WERI-Rb-1 (cell line): ENCODE results near the gene RRM1.
"Not testable (repeated sequence)": the region's sequence is repeated elsewhere in the genome, so short reads cannot be mapped to it uniquely, and the experiment has no call there.

Experiments
- DNase-seq: peaks from one replicate; pipeline ENCODE4 v3.0.0-alpha.2; 2020
- H3K27ac ChIP-seq: fragments of 250-450 bp; sonication (Bioruptor Pico); 2 replicates; pipeline ENCODE4 v1.5.1; 2020; ENCODE audit warnings: mild to moderate bottlenecking, moderate library complexity
- H3K27me3 ChIP-seq: fragments of 250-450 bp; sonication (Bioruptor Pico); 2 replicates; pipeline ENCODE4 v1.5.1; 2021; ENCODE audit warnings: mild to moderate bottlenecking, low read depth, moderate library complexity; ENCODE audit not compliant: insufficient read depth, severe bottlenecking
- H3K36me3 ChIP-seq: fragments of 250-450 bp; sonication (Bioruptor Pico); 2 replicates; pipeline ENCODE4 v1.5.1; 2020; ENCODE audit warnings: mild to moderate bottlenecking, moderate library complexity
- H3K4me3 ChIP-seq: 2 replicates; pipeline ENCODE4 v1.5.1; 2011; ENCODE audit warnings: low read depth, mild to moderate bottlenecking, control low read depth, low read length
- H3K9me3 ChIP-seq: fragments of 250-450 bp; sonication (Bioruptor Pico); 2 replicates; pipeline ENCODE4 v1.5.1; 2021; ENCODE audit warnings: mild to moderate bottlenecking, moderate library complexity; ENCODE audit not compliant: severe bottlenecking
- TF ChIP-seq, protein P1 (sequence below): IDR thresholded peaks from 2 replicates; pipeline ENCODE4 v1.5.1; 2011; ENCODE audit warnings: low read depth, mild to moderate bottlenecking, control low read depth, inconsistent platforms, low read length

Gene RRM1

GRCh38 chr11:4164884-4165590, 70.4 kb downstream of the RRM1 start:
- no peak overlapping the region for H3K27ac ChIP-seq
- no peaks in the 10 kb centered on the region for H3K9me3 ChIP-seq
- no peaks in the 10 kb centered on the region for H3K36me3 ChIP-seq
- no peak for DNase-seq
- H3K27me3 ChIP-seq = peaks cover 2% of the 10 kb centered on the region
- no peak overlapping the region for H3K4me3 ChIP-seq
- TF ChIP-seq, protein P1, sequence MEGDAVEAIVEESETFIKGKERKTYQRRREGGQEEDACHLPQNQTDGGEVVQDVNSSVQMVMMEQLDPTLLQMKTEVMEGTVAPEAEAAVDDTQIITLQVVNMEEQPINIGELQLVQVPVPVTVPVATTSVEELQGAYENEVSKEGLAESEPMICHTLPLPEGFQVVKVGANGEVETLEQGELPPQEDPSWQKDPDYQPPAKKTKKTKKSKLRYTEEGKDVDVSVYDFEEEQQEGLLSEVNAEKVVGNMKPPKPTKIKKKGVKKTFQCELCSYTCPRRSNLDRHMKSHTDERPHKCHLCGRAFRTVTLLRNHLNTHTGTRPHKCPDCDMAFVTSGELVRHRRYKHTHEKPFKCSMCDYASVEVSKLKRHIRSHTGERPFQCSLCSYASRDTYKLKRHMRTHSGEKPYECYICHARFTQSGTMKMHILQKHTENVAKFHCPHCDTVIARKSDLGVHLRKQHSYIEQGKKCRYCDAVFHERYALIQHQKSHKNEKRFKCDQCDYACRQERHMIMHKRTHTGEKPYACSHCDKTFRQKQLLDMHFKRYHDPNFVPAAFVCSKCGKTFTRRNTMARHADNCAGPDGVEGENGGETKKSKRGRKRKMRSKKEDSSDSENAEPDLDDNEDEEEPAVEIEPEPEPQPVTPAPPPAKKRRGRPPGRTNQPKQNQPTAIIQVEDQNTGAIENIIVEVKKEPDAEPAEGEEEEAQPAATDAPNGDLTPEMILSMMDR = no peak

DNA sequence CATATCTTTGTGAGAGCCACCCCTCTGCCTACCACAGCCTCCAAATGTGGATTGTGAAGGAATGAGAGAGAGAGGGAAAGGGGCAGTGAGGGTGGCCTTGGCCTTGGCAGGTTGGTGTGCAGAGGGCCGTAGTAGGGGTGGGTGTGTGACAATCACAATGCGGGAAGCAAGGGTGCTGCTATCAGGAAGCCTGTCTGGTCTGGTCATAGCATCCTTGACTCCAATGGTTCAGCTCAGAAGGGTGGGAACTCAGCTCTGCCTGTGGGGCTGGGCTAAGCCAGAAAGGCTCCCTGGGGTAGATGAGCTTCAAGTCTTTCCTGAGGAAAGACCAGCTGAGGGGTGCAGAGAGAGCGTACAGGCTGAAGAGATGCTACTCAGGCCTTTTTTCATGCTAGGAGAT, 72.7 kb downstream of the RRM1 start:
- H3K36me3 ChIP-seq = no peaks in the 10 kb centered on the region
- H3K27ac ChIP-seq = no peak overlapping the region
- H3K27me3 ChIP-seq = peaks cover 2% of the 10 kb centered on the region
- TF ChIP-seq, protein P1 = no peak
- no peak overlapping the region for H3K4me3 ChIP-seq
- DNase-seq = no peak
- no peaks in the 10 kb centered on the region for H3K9me3 ChIP-seq

- no peaks in the 10 kb centered on the region for H3K36me3 ChIP-seq
- DNase-seq = no peak
- H3K4me3 ChIP-seq = no peak overlapping the region
- peaks cover 2% of the 10 kb centered on the region for H3K27me3 ChIP-seq
- H3K9me3 ChIP-seq = no peaks in the 10 kb centered on the region
- H3K27ac ChIP-seq = no peak overlapping the region
- TF ChIP-seq, protein P1 = no peak
These were observed 73.2 kb downstream of the RRM1 start for GRCh38 chr11:4167758-4168157.

- H3K9me3 ChIP-seq, H3K27ac ChIP-seq, DNase-seq, H3K4me3 ChIP-seq, H3K36me3 ChIP-seq: not testable (repeated sequence)
- H3K27me3 ChIP-seq = peaks cover 12% of the 10 kb centered on the region
These were observed 81.2 kb downstream of the RRM1 start for GRCh38 chr11:4175620-4176350.

DNA sequence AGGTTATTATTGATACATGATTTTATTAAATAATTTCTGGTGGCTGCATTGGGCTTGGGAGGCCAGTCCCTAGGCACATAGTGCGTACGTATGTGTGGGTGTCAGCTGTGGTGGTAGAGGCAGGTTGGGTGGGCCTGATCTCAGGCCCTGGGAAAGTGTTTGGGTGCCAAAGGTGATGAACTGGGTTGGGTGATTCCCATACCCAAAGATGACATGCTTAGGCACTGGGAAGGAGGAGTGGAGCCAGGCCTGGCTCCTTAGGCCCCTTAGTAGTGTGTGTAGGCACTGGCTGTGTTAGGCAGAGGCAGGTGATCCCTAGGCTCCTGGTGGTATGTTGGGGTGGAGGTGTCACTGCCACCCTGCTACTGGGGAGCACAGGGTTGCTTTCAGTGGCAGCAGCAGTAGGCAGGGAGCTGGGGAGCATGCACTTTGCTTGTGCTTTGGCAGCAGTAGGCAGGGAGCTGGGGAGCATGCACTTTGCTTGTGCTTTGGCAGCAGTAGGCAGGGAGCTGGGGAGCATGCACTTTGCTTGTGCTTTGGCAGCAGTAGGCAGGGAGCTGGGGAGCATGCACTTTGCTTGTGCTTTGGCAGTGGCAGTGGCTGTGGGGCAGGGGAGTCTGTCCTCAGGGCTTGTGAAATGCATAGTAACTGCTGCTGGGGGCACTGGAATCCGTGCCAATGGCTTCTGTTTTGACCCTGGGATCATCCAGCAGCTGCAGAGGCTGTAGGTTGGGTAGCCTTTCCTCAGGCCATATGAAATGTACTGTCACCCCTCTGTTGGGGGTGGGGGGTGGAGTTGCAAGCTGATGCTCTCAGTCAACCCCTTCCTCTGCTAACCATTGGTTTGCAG, 84.4 kb downstream of the RRM1 start:
- no peaks in the 10 kb centered on the region for H3K9me3 ChIP-seq
- H3K4me3 ChIP-seq = no peak overlapping the region
- no peaks in the 10 kb centered on the region for H3K36me3 ChIP-seq
- TF ChIP-seq, protein P1 = no peak
- DNase-seq = no peak
- H3K27ac ChIP-seq = no peak overlapping the region
- peaks cover 12% of the 10 kb centered on the region for H3K27me3 ChIP-seq
